GM18505 (cell line): ENCODE measurements around the gene ZCCHC24.

Experiments
- ATAC-seq: cut with Tn5 transposase; IDR thresholded peaks from one replicate; pipeline ENCODE4 v1.9.1; 2021; ENCODE audit not compliant: unreplicated experiment
- POLR2A ChIP-seq: IDR thresholded peaks from 4 replicates; pipeline ENCODE4 v1.6.1; 2011; ENCODE audit warnings: borderline replicate concordance; ENCODE audit not compliant: insufficient read depth, insufficient read length; ENCODE audit errors: extremely low read depth

Gene ZCCHC24

DNA sequence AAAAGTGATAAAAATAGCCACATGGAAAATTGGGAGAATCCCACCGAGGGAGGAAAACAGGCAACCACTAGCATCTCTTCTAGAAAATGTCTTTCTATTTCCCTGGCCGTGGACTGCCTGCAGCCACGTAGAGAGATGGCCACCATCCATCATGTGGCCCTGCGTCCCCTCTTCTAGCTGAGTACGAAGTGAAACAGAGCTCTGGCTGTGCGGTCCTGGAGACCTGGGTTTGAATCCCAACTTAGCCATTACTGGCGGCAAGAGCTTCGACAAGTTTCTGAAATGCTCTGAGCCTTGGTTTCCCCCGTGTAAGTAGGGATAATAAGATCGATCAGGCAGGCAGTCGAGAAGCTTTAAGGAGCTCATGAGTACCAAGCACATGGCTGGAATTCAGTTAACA, 32.9 kb downstream of the ZCCHC24 start:
- no peak for ATAC-seq
- no peak for TF ChIP-seq POLR2A

DNA sequence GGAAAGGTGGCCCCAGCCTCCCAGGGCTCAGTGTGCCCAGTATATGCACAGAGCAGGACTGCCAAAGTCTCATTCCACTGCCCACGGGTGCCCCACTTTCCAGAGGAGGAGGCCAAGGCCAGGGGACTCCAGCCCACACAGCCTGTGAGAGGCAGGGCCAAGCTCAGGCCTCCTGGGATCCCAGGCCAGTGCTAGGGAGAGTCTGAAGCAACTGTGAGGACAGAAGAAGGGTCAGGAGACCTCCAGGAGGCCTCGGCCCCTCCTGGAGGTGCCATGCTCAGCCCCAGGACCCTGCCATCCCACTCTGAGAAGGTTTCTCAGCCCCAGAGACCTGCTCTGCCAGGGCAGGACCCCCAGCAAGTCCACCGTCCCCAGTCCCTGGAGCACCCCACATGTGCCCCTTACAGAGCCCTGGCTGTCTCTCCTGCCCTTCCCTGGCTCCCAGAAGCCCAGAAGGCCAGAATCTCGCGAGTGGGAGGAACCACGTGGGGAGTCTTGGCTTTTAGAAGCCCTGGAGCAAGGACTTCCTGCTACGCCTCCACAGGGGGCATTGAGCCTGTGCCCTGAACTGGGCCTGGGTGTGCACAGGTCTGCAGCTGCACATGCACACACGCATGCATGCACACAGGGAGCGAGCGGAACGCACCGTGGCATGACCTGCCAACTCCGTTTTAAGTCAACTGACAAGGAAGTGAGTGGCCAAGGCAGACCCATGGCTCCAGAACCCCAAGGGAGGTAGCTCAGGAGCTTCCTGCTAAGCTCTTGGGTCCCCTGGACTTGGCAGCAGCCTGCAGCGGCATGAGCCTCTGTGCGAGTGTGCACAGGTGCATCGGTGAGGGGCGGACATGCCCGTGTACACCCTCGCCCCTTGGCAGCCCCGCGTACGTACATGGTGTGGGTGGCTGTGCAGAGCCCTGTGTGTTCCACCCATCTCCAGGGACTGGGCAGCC, 33.6 kb downstream of the ZCCHC24 start:
- ATAC-seq, result no peak
- no peak for TF ChIP-seq POLR2A

DNA sequence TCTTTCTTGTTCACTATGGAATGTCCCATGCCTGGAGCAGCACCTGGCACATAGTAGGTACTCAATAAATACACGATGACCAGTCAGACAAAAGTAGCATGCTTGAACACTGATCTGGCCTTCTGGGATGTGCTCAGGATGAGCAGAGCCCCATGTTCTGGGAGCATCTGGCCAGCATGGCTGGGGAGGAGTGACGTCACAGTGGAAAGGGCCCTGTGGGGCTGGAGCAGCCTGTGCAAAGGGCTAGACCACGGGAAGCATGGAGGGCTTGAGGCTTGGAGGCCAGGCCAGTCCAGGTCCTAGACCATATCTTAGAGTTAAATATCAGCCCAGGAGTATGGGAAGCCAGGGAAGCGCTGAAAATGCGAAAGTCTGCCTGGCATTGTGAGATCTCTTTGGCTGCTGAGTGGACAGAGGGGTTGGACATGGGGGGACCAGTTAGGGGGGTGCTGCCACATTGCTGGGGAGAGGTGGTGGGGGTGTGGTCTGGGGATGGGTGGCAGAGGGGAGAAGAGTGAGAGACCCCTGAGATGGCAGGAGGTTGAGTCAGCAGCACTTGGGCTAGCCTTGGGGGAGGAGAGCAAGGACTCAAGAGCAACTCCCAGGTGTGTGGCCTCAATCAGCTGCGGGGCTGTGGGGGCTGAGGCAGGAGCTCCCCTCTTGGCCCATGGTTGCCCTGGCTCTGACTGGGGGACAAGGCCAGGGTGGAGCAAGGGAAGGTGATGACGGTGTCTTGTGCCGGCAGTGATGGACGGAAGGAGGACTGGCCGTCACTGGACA, 34.9 kb downstream of the ZCCHC24 start:
- ATAC-seq, result no peak
- no peak for TF ChIP-seq POLR2A

DNA sequence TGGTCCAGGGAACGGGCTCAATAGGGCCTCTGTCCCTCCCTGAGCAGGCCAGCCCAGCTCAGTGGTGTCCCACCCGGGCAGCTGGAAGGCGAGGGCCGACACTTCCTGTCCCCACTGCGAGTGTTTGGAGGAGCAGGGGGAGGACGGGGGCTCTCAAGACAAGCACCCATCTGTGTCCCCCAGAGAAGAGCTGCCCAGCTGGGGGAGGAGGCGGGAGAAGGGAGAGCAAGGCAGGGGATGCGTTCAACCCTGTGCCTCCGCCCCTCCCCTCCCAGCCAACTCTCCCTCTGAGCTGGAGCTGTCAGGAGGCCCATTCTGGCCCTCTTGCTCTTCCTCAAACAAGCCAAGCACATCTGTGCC, 35.7 kb downstream of the ZCCHC24 start:
- ATAC-seq, result no peak
- no peak for TF ChIP-seq POLR2A

DNA sequence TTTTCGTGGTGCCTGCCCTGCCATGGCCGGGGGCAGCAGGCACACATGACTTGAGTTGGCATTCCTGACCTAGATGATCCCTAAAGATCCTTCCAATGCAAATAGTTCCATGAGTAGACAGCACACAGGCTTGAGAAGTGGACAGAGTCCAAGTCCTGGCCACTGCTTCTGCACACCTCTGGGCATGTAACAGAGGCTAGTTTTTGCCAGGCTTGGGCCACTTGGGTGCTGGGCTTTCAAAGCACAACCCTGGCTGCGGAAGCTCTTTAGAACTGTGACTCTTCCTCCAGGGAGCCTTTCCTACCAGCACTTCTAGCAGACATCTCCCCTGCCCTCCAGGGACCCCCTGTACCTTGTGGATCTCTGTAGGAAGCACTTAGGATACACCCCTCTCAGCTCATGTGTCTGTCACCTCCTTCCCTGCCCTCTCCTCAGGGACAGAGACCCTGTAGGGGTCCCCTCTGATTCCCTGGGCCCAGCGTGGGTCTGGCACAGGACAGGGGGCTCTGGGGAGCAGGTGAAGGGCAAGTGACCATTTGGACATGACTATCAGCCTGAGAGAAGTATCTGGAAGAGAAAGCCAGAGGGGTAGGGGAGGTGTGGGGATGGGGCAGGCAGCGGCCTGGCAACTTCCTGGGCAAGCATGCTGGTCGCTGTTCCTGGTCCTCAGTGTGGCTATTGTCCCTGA, 36.2 kb downstream of the ZCCHC24 start:
- no peak for TF ChIP-seq POLR2A
- no peak for ATAC-seq

DNA sequence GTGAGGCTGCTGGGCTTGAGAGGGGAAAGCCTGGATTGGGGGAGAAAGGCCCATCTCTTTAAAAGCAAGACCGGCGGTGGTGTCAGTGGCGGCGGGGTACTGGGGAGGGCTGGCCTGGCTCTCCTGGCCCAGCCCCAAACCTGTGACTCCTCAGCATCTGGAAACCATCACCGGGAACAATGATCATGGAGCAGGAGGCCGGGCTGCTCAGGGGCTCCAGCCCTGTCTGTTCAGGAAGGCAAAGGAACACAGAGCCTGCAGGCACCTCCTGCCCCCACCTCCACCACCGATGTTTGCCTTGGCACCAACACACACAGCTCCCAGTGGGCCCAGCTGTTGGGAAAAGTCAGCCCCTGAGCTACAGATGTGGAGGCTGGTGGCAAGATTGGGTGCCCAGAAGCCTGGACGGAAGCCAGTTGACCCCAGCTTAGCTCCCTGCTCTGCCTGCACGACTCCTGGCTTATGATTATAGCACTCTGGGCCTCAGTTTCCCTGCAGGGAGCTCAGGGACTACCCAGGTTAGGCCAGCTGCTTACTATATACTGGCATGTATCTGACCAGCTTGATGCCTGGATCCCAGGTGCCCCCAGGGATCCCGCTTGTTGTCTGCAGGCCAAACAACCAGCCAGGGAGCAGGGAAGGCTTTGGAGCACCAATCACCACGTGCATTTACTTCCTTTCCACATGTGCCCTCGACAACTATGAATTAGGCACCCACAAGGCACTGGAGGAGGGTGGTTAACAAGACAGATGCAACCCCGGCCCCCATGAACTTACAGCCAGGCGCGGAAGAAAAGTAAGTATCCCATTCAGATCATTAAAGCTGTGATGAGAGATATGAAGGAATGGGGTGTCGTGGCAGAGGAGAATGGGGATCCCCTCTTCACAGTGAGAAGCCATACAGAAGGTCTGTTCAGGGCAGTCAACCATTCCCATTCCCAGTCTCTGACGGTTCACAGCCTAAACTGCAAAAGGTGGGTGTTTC, 37.3 kb downstream of the ZCCHC24 start:
- no peak for ATAC-seq
- no peak for TF ChIP-seq POLR2A

DNA sequence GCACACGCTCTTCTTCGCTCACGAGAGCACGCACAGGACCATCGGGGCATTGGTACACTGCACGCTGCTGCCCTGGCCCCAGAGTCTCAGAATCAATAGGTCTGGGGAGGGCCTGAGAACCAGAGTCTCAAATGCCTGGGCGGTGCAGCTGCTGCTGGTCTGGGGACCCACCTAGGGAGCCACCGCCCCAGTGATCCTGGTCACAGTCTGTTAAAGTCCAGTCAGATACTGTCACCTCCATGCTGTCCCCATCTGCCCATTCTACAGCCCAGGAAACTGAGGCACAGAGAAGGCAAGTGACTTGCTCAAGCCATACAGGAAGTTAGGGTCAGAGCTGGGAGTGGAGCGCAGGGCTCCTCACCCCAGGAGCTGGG, 38.0 kb downstream of the ZCCHC24 start:
- no peak for ATAC-seq
- TF ChIP-seq POLR2A, result no peak

DNA sequence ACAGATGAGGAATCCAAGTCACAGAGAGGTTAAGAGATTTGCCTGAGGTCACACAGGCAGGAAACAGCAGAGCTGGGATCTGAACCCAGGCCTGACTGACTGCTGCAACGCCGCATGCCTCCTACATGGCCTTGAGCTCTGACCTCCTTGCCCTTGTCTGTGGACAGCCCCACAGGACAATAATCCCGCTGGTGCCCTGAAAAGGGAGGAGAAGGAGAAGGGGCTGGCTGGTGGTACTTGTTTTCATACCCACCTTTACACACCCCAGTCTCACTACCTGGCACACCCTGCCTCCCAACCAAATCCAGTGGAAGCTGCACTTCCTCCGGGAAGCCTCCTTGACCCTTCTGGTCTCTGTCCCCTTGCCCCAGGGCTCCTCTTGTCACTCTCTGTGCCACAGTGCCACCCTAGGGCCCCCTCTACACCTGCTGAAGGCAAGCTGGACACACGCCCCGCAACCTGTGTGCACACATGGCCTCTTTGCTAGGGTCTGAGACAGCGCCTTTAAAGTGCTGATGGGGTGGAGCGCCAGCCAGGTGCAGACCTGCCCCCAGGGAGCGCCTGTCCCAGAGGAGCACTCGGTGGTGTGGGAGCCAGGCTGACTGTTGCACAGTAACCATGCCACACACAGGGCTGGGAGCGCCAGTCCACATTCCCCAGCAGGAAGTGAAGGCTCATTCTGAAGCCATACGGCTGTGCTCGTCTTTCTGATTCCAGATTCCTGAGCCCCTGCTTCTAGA, 38.6 kb downstream of the ZCCHC24 start:
- TF ChIP-seq POLR2A, result no peak
- ATAC-seq, result no peak

DNA sequence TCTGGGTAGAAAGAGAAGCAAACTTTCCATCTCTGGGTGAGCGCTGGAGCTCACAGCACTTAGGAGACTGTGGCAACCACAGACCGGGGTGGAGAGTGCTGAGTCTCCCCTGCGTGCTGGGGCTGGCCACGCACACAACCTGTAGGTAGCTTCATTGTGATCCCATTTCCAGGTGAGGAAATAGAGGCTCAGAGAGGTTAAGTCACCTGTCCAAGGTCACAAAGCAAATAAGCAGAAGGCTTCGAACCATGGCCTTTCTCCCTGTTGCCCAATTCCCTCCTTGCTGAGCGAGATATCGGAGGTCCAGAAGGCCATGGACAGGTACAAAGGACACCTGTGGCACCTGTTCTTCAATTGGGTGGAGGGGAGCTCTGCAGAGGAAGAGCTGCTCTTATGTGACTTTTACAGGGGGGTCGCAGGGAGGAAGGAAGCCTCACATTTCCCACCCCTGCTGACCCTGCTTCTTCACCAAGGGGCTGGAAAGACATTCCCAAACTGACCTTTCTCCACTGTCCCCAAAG, 39.4 kb downstream of the ZCCHC24 start:
- TF ChIP-seq POLR2A, result no peak
- no peak for ATAC-seq

DNA sequence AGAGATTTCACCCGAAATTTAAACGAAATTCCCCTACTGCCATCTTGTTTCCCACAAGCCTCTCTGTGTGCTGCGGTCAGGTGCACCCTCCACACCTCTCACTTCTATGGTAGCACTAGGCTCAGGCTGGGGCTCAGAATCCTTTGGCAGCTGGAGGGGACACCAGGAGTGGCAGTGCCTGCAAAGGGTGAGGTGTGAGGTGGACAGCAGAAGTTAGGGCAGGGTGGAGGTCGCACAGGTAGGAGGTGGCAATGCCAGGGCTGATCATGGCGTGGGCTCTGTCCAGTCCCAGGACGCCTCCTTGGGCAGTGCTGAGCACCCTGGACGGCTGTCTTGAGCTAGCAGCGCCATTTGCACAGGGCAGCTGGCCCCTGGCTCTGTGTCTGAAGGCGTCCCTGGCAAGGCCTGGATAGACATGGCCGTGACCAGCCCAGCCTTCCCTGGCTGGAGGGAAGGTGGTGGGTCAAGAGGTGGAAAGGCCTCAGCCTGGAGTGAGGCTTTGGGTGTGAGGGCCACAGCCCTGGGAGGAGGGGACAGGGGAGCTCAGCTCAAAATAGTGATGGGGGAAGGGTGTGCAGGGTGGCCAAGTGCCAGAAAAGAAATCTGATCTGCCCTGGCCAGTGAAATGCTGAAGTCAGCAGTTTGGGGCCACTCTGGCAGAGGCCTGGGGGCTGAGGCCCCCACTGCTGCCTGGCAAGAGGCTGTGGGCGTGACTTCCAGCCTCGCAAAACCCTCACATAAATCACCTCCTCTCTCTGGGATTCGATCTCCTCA, 40.0 kb downstream of the ZCCHC24 start:
- ATAC-seq, result no peak
- TF ChIP-seq POLR2A, result no peak

DNA sequence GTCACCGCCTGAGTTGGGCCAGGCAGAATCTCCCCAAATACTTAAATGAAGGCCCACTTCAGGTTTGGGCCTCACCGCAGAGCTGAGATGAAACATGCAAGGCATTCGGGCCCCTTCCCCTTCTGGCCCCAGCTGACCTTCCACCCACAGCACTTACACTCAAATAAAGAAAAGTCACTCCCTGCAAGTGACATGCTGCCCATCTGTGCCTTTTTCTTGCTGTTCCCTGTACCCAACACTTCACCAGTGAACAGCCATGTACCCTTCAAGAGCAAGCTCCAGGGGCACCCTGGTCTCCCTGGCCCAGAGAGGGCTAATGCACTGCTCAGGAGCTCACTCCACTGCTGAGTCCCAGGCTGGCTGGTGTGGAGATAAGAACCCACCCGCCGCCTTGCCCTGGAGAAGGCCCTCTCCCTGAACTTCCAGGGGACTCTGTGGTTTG, 40.7 kb downstream of the ZCCHC24 start:
- no peak for TF ChIP-seq POLR2A
- ATAC-seq, result no peak

DNA sequence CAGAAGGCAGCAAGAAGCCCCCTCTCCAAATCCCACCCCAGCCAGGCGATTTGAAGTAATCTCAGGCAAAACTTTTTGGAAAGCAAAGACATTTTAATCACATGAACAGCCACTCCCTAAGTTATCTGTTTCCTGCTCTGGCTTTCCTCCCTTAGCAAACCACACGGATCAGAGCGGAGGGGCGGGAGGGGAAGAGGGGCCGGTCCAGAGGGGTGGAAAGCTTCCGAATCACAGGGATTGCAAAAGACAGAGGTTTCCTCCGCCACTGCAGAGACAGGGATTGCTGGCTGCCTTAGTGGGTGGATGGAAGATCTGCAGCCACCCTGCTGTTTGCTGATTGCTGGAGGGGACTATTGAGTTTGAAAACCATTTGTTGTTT, 41.2 kb downstream of the ZCCHC24 start:
- no peak for TF ChIP-seq POLR2A
- ATAC-seq, result no peak
